Endothelial cell of umbilical vein (primary cell): ENCODE data around the gene ABTB2. TPM values are rescaled to one million over a fixed set of nuclear protein-coding genes. Genes with fewer than 3 reads are reported as not detected.
A peak's percentile ranks its signal among the peaks of the same experiment; 100 is the strongest.

ENCODE experiments used
- BruUV-seq: library from RNA; stranded (reverse); fragments of 400-500 nt; replicated peaks from 2 replicates; lab custom pipeline; 2021; lab: Mats Ljungman, UMichigan
- CTCF ChIA-PET: fragments of 300-600, 350-600 bp; sonication (Branson Sonifier 250); formaldehyde crosslinking; loops from one replicate; lab custom pipeline; 2021; ENCODE audit warnings: antibody characterized with exemption, inconsistent platforms; lab: Charles Lee
- POLR2A ChIA-PET: fragments of 300-600, 350-600 bp; sonication (Branson Sonifier 250); formaldehyde crosslinking; loops from one replicate; lab custom pipeline; 2021; ENCODE audit warnings: antibody characterized with exemption, inconsistent platforms; lab: Charles Lee
- DNase-seq: peaks from one replicate; pipeline ENCODE4 v3.0.0-alpha.2; 2011; ENCODE audit warnings: low read depth, low spot score
- FAIRE-seq: peaks from 2 replicates; lab custom pipeline; 2011; peaks lifted over from hg19 to GRCh38; lab: Jason Lieb, UNC
- H2AFZ ChIP-seq: 2 replicates; pipeline ENCODE4 v1.6.0; 2012; ENCODE audit warnings: low read depth, low read length, control low read depth, inconsistent platforms
- H3K27ac ChIP-seq: 2 replicates; pipeline ENCODE4 v1.5.1; 2011; ENCODE audit warnings: low read depth, mild to moderate bottlenecking, control low read depth, low read length, moderate library complexity; ENCODE audit not compliant: insufficient read depth
- H3K27me3 ChIP-seq, 2 experiments: 2 replicates each; pipeline versions ENCODE4 v1.6.0 to v1.6.1; 2011; ENCODE audit warnings: low read length in 2 of 2, mixed read lengths in 1 of 2; ENCODE audit not compliant: control insufficient read depth in 2 of 2, insufficient read depth in 2 of 2
- H3K36me3 ChIP-seq, 2 experiments: 2 replicates in 1 of 2; 3 replicates in 1 of 2; pipeline ENCODE4 v1.5.1; 2011; ENCODE audit warnings: low read length in 2 of 2, mild to moderate bottlenecking in 1 of 2, moderate library complexity in 1 of 2; ENCODE audit not compliant: control insufficient read depth in 2 of 2, insufficient read depth in 2 of 2; ENCODE audit errors: extremely low read depth in 1 of 2
- H3K4me1 ChIP-seq: 3 replicates; pipeline ENCODE4 v1.5.1; 2011; ENCODE audit warnings: mild to moderate bottlenecking, low read length; ENCODE audit not compliant: control insufficient read depth, insufficient read depth; ENCODE audit errors: extremely low read depth
- H3K4me2 ChIP-seq: 2 replicates; pipeline ENCODE4 v1.6.1; 2011; ENCODE audit warnings: low read length, control low read depth, mixed read lengths; ENCODE audit not compliant: insufficient read depth
- H3K4me3 ChIP-seq, 3 experiments: fragments of 200-600 bp in 1 of 3; sonication (generic), shearing (Covaris generic) in 1 of 3; replicated peaks in 1 of 3; 2 replicates each; pipeline ENCODE4 v1.5.1; 2011 to 2016; ENCODE audit warnings: control low read depth in 3 of 3, low read length in 3 of 3, mild to moderate bottlenecking in 2 of 3, inconsistent platforms in 1 of 3, low read depth in 1 of 3, moderate library complexity in 1 of 3; ENCODE audit not compliant: insufficient read depth in 1 of 3
- H3K79me2 ChIP-seq: 2 replicates; pipeline ENCODE4 v1.6.0; 2012; ENCODE audit warnings: low read length, inconsistent platforms; ENCODE audit not compliant: control insufficient read depth, insufficient read depth
- H3K9ac ChIP-seq: replicated peaks from 2 replicates; pipeline ENCODE3; 2011; ENCODE audit warnings: low read length, control low read depth; ENCODE audit not compliant: insufficient read depth; ENCODE audit errors: extremely low read depth
- H3K9me1 ChIP-seq: replicated peaks from 3 replicates; pipeline ENCODE4 v1.6.0; 2011; ENCODE audit warnings: mild to moderate bottlenecking, low read length; ENCODE audit not compliant: control insufficient read depth, insufficient read depth; ENCODE audit errors: extremely low read depth
- H3K9me3 ChIP-seq: replicated peaks from 2 replicates; pipeline ENCODE4 v1.5.1; 2012; ENCODE audit warnings: low read length, inconsistent platforms; ENCODE audit not compliant: control insufficient read depth, insufficient read depth
- H4K20me1 ChIP-seq: replicated peaks from 2 replicates; pipeline ENCODE3; 2011; ENCODE audit warnings: mild to moderate bottlenecking, low read length; ENCODE audit not compliant: control insufficient read depth, insufficient read depth; ENCODE audit errors: extremely low read depth
- EZH2 ChIP-seq: IDR thresholded peaks from 2 replicates; pipeline ENCODE4 v1.6.1; 2012; ENCODE audit warnings: borderline replicate concordance, low read depth, mild to moderate bottlenecking, moderate library complexity, low read length, inconsistent platforms; ENCODE audit not compliant: severe bottlenecking
- FOS ChIP-seq: IDR thresholded peaks from 2 replicates; pipeline ENCODE4 v1.6.1; 2011; ENCODE audit warnings: mild to moderate bottlenecking, low read length, moderate library complexity, borderline replicate concordance; ENCODE audit not compliant: insufficient read depth
- GATA2 ChIP-seq: IDR thresholded peaks from 2 replicates; pipeline ENCODE4 v1.7.0; 2011; ENCODE audit warnings: low read depth, mild to moderate bottlenecking, moderate library complexity, mixed read lengths, low read length; ENCODE audit not compliant: insufficient read length, insufficient read depth
- JUN ChIP-seq: IDR thresholded peaks from 2 replicates; pipeline ENCODE4 v1.6.1; 2011; ENCODE audit warnings: borderline replicate concordance, low read depth; ENCODE audit not compliant: insufficient read length, insufficient read depth
- MYC ChIP-seq: IDR thresholded peaks from one replicate; pipeline ENCODE4 v1.6.1; 2011; ENCODE audit warnings: mild to moderate bottlenecking, low read depth, low read length
- POLR2A ChIP-seq: IDR thresholded peaks from 2 replicates; pipeline ENCODE4 v1.6.1; 2012; ENCODE audit warnings: low read depth, mild to moderate bottlenecking, control low read depth, low read length
- POLR2AphosphoS5 ChIP-seq: IDR thresholded peaks from 2 replicates; pipeline ENCODE4 v1.6.1; 2012; ENCODE audit warnings: low read depth, mild to moderate bottlenecking, control low read depth, low read length, moderate library complexity; ENCODE audit not compliant: insufficient read depth
- dilution Hi-C: fragments of 300-500 bp; cut with MboI; formaldehyde crosslinking; loops from one replicate; pipeline ENCODE4 v1.15.0; 2019; ENCODE audit warnings: low sequenced_read_pairs; ENCODE audit not compliant: extremely low pct_ligation_motif_present
- intact Hi-C: fragments of 100-400 bp; cut with micrococcal nuclease; formaldehyde crosslinking; loops from one replicate; pipeline ENCODE4 v1.10.0; 2022
- polyA plus RNA-seq, 4 experiments: library from polyadenylated mRNA; depleted of rRNA in 3 of 4; stranded (reverse) in 3 of 4; unstranded in 1 of 4; fragments of >200 nt; gene quantifications; 2 replicates each; pipeline versions ENCODE4 v1.2.1 to v1.2.3, GENCODE V29; 2011 to 2012; ENCODE audit warnings: missing spikeins in 1 of 4
- total RNA-seq: library from RNA; stranded (reverse); gene quantifications from 2 replicates; pipeline ENCODE4 v1.2.3, GENCODE V29; 2021
- TF ChIP-seq, protein P1 (sequence below): IDR thresholded peaks from 2 replicates; pipeline ENCODE4 v1.6.1; 2011; ENCODE audit not compliant: insufficient read depth, insufficient read length
- TF ChIP-seq, protein P2 (sequence below), 2 donors: IDR thresholded peaks; 1 replicate in 1 of 2; 2 replicates in 1 of 2; pipeline ENCODE4 v1.5.1; 2011; ENCODE audit warnings: low read length in 2 of 2, mild to moderate bottlenecking in 2 of 2, moderate library complexity in 2 of 2, control low read depth in 1 of 2, inconsistent platforms in 1 of 2, low read depth in 1 of 2; ENCODE audit not compliant: insufficient read depth in 1 of 2; ENCODE audit errors: extremely low read depth in 1 of 2

ABTB2 gene
- total and polyA plus RNA-seq, 2 donors (not counting 3 experiments of a cell fraction or from before 2014, with no cell fraction given): 0.11 to 0.14 TPM

DNA sequence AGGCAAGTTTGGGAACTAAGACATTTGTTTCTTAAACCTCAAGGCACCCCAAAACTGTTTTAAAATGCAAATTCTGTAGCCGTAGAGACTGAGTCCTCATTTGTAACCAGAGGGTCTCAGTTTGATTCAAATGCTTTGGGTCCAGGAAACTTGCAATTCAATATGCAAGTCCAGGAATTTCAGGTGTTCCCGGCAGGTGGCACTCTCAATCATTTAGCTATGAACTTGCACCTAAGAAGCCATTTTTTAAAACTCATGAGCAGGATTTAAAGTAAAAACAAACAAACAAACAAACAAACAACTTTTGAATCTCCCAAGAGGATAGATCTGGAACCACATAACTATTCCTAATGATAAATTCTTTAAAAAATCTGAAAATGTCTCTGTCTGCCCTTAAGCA, 8.7 kb upstream of the ABTB2 start:
- H3K4me2 ChIP-seq: no peak overlapping the region
- DNase-seq (peak; percentile 14), FAIRE-seq (no peak)
- dilution Hi-C loops (no loop called here), intact Hi-C loops (no loop called here)
- H3K27me3 ChIP-seq: peaks cover 6 to 14% of the 10 kb centered on the region in 2 experiments
- H3K79me2 ChIP-seq: no peaks in the 10 kb centered on the region
- TF ChIP-seq EZH2: no peak
- TF ChIP-seq, protein P1, sequence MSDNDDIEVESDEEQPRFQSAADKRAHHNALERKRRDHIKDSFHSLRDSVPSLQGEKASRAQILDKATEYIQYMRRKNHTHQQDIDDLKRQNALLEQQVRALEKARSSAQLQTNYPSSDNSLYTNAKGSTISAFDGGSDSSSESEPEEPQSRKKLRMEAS: no peak
- no peak for TF ChIP-seq JUN
- no peak for TF ChIP-seq POLR2A
- TF ChIP-seq FOS: no peak
- no peak for TF ChIP-seq POLR2AphosphoS5
- no peak for TF ChIP-seq MYC
- TF ChIP-seq GATA2: no peak
- TF ChIP-seq, protein P2, sequence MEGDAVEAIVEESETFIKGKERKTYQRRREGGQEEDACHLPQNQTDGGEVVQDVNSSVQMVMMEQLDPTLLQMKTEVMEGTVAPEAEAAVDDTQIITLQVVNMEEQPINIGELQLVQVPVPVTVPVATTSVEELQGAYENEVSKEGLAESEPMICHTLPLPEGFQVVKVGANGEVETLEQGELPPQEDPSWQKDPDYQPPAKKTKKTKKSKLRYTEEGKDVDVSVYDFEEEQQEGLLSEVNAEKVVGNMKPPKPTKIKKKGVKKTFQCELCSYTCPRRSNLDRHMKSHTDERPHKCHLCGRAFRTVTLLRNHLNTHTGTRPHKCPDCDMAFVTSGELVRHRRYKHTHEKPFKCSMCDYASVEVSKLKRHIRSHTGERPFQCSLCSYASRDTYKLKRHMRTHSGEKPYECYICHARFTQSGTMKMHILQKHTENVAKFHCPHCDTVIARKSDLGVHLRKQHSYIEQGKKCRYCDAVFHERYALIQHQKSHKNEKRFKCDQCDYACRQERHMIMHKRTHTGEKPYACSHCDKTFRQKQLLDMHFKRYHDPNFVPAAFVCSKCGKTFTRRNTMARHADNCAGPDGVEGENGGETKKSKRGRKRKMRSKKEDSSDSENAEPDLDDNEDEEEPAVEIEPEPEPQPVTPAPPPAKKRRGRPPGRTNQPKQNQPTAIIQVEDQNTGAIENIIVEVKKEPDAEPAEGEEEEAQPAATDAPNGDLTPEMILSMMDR (IDR thresholded peaks at IDR 0.05; ENCODE audit: extremely low read depth in 1 of 2, insufficient read depth in 1 of 2, low read depth in 1 of 2, low read length in 2 of 2): no peak
- no TSS peak for BruUV-seq
- no peaks in the 10 kb centered on the region for H3K36me3 ChIP-seq
- no peak overlapping the region for H3K9ac ChIP-seq
- no peaks in the 10 kb centered on the region for H3K4me1 ChIP-seq
- no peaks in the 10 kb centered on the region for H3K9me1 ChIP-seq
- H3K27ac ChIP-seq: no peak overlapping the region
- H3K9me3 ChIP-seq: no peaks in the 10 kb centered on the region
- ChIA-PET POLR2A (no interaction called here), CTCF (interaction anchor here (1.2 to 2.9 kb wide), 6 partner anchors 9 to 558 kb away, joined by 3 to 30 read pairs (median 8); partner anchors contain the start of gene ABTB2)
- H2AFZ ChIP-seq: no peak overlapping the region
- no peaks in the 10 kb centered on the region for H4K20me1 ChIP-seq
- H3K4me3 ChIP-seq: no peak overlapping the region
